H4 (cell line): Measurements from ENCODE around the gene DENND2A. TPM values are rescaled to one million over a fixed set of nuclear protein-coding genes. Genes with fewer than 3 reads are reported as not detected.
"Not testable (repeated sequence)": the region's sequence is repeated elsewhere in the genome, so short reads cannot be mapped to it uniquely, and the experiment has no call there.

Experiments used
- DNase-seq: peaks from one replicate; pipeline ENCODE4 v3.0.0-alpha.2; 2015; ENCODE audit warnings: low spot score
- total RNA-seq: library from RNA; depleted of rRNA; stranded (reverse); fragments of >200 nt; shearing (Covaris generic); gene quantifications from 2 replicates; pipeline ENCODE4 v1.2.3, GENCODE V29; 2014

Gene DENND2A
- total RNA-seq, 1 experiment from 2014 or later, result 0.77 TPM

- DNase-seq, result peak; percentile 70
Measured at GRCh38 chr7:140646931-140647647, 6.5 kb upstream of the DENND2A start.

GRCh38 chr7:140645166-140645900 lies 4.7 kb upstream of the DENND2A start:
- no peak for DNase-seq

GRCh38 chr7:140644761-140645160 lies 4.1 kb upstream of the DENND2A start:
- not testable (repeated sequence) for DNase-seq

- DNase-seq, result no peak
Measured at GRCh38 chr7:140643416-140643815, 2.8 kb upstream of the DENND2A start.

- no peak for DNase-seq
Measured at GRCh38 chr7:140641524-140642195, 1.0 kb upstream of the DENND2A start.

GRCh38 chr7:140640060-140640637 lies 464 bp downstream of the DENND2A start:
- no peak for DNase-seq

- peak; percentile 71 for DNase-seq
Measured at GRCh38 chr7:140639366-140640053, 1.1 kb downstream of the DENND2A start.

- peak; percentile 56 for DNase-seq
Measured at GRCh38 chr7:140638173-140638791, 2.3 kb downstream of the DENND2A start.

- DNase-seq, result no peak
Measured at GRCh38 chr7:140637400-140637799, 3.2 kb downstream of the DENND2A start.

- no peak for DNase-seq
Measured at GRCh38 chr7:140635816-140636215, 4.8 kb downstream of the DENND2A start.

GRCh38 chr7:140635345-140635744 lies 5.3 kb downstream of the DENND2A start:
- no peak for DNase-seq

- no peak for DNase-seq
Measured at GRCh38 chr7:140631602-140632001, 9.0 kb downstream of the DENND2A start.

- DNase-seq, result no peak
Measured at GRCh38 chr7:140631021-140631420, 9.6 kb downstream of the DENND2A start.

GRCh38 chr7:140625908-140626868 lies 14.4 kb downstream of the DENND2A start:
- peak; percentile 93 for DNase-seq

GRCh38 chr7:140625192-140625558 lies 15.4 kb downstream of the DENND2A start:
- not testable (repeated sequence) for DNase-seq

GRCh38 chr7:140624392-140625191 lies 16.0 kb downstream of the DENND2A start:
- no peak for DNase-seq

- no peak for DNase-seq
Measured at GRCh38 chr7:140623980-140624379, 16.6 kb downstream of the DENND2A start.

GRCh38 chr7:140621401-140622021 lies 19.1 kb downstream of the DENND2A start:
- DNase-seq, result no peak
